Hindlimb muscle (tissue), 1 donor: ENCODE data around the gene HUS1B. TPM values are rescaled to one million over a fixed set of nuclear protein-coding genes. Genes with fewer than 3 reads are reported as not detected.

Experiments used
- DNase-seq: peaks from one replicate; pipeline ENCODE4 v3.0.0-alpha.2; 2013
- polyA plus RNA-seq: library from polyadenylated mRNA; unstranded; fragments of 120-200 nt; gene quantifications from one replicate; pipeline ENCODE4 v1.2.1, GENCODE V29; 2013; ENCODE audit not compliant: insufficient read length

Gene HUS1B
- polyA plus RNA-seq, 1 donor: not detected

DNA sequence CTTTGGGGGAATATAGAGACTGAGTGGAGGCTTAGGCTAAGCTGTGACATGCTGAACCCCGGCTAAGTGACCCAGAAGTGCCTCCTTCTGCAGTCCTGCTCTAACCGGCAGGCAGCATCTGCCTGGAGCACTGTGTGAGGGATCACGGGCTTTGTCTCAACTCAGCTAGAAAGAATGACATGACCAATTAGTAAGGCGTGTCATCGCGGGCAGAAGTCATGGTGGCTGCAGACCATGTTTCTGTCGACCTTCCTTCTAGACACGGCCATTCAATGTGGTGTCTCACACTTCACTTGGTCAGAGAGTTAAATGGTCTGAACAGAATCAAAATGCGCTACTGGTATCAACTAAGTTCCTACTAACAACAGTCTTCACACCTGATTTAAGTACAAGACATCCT lies 35.0 kb downstream of the HUS1B start:
- DNase-seq: no peak

DNA sequence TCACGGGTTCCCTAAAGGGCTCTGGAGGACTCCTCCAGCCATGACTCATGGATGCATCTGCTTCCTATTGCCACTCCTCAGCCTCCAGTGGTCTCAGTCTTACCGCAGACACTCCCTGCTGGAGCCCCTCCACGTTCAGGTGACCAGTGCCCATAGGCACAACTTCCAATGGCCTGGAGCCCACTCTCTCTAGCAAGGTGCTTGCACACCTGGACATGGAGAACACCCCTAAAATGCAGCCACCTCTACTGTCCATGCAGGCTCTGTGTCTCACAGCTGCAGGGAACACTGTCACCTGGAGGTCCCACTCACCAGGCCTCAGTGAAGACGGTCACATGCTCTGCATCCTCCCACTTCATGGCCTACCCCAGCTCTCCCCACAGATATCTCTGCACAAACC lies 36.0 kb downstream of the HUS1B start:
- no peak for DNase-seq

DNA sequence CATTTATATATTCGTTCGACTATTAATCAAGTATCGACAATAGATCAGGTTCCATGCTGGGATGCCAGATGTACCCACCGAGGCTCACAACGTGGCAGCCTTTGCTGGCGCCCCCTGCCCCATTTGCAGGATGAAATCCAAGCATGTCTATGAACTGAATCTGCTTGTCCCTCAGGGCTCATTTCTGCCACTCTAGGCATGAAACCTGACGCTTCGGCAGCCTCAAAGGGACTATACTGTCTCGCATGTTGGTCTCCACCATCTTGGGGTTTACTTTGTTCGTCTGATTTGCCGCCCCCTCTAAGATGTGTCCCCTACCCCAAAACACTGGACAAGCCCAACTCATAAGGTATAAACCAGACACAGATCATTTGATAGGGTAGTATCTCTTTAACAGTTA lies 36.7 kb downstream of the HUS1B start:
- DNase-seq: no peak

- DNase-seq: no peak
Observed at GRCh38 chr6:617456-618100, 39.3 kb downstream of the HUS1B start.

DNA sequence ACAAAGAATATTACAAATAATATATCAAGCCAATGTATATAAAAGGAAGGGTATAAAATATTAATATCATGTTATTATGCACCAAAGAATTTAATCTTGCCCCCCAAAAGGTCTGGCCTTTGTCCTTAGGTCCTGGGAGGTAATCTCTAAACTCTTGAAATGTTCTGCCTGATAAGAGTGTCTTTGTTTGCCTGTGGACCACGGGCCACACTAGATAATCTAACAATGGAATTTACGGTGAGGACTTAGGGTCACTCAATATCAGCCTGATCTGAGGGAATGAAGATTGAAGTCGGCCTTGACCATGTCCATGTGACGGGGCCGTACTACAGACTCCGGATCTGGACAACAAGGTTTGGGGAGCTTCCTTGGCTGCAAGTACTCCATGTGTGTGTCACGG lies 42.9 kb downstream of the HUS1B start:
- no peak for DNase-seq

- no peak for DNase-seq
Observed at GRCh38 chr6:611928-612327, 45.0 kb downstream of the HUS1B start.

- no peak for DNase-seq
Observed at GRCh38 chr6:610882-611281, 46.0 kb downstream of the HUS1B start.

- DNase-seq: no peak
Observed at GRCh38 chr6:609905-610304, 47.0 kb downstream of the HUS1B start.

DNA sequence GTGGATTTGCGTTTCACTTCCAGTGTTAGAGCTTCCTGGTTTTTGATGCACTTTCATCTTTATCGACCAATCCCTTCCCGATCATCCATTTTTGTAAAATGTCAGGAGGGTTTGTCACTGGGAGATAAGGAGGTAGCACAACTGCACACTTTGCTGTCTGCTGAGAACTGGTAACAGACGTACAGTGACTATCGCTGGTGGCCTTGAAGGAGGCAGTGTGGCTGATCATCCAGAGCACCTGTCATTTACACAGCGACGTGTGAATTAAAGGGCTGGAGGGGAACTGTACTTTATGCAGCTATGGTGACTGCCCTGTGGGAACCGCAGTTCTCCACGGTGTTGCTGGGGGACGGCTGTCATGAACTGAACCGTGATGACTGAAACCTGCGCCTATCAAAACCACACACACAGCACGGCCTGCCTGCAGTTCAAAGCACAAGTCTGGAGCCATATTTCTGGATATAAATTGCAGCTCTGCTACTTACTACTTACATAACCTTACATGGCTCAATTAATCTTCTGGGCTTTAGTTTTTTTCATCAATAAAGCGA lies 50.0 kb downstream of the HUS1B start:
- no peak for DNase-seq

Other genes starting within 250 kb of the HUS1B start
- 22.3 TPM for gene EXOC2, start 36.0 kb upstream of the HUS1B start, polyA plus RNA-seq